ENCODE results near the gene KIAA1958. TPM values are rescaled to one million over a fixed set of nuclear protein-coding genes. Genes with fewer than 3 reads are reported as not detected.

Gene KIAA1958
- total and polyA plus RNA-seq, 4 donors: 0.99 to 7.1 (median 3.3) TPM

DNA sequence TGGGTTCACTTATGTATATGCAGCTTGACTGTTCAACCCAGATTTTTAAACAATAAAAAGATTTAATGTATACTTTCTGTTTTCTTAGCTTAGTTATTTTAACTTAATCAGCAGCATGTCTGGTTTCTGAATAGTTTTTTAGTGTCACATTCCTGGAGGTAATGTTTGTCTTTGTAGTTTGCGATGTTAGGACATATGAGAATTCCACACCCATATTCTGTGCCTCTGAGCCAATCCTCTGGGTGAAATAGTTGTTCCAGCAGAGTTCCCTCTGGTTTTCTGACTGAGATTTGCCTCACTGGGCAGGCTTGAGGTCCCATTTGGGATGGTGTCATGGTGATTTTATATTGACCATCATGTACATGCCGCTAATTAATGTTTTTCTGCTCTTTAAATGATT lies 182.7 kb downstream of the KIAA1958 start:
- Histone ChIP-seq H3K4me1 (ENCODE audit: control insufficient read depth in 4 of 4, insufficient read depth in 4 of 4, low read length in 3 of 4) (no peaks in the 10 kb centered on the region), H3K27ac (ENCODE audit: low read depth in 1 of 2, low read length in 2 of 2) (no peak overlapping the region), H3K9me3 (ENCODE audit: control insufficient read depth in 4 of 4, low read length in 3 of 4) (no peaks in the 10 kb centered on the region), H3K36me3 (ENCODE audit: control insufficient read depth in 4 of 4, insufficient read depth in 3 of 4, low read depth in 1 of 4, low read length in 3 of 4) (no peaks in the 10 kb centered on the region), H3K4me3 (ENCODE audit: low read depth in 1 of 3, low read length in 3 of 3) (no peak overlapping the region), H3K27me3 (ENCODE audit: control insufficient read depth in 4 of 4, insufficient read depth in 4 of 4, low read length in 3 of 4) (no peaks in the 10 kb centered on the region), H3K9ac (ENCODE audit: low read depth in 1 of 2, low read length in 2 of 2) (no peak overlapping the region)
- no peak for DNase-seq (ENCODE audit: low spot score)
- no peak for TF ChIP-seq TAF1 (conservative IDR thresholded peaks at IDR 0.05)
- TF ChIP-seq HNF4A (conservative IDR thresholded peaks at IDR 0.05): no peak
- TF ChIP-seq, protein P1, sequence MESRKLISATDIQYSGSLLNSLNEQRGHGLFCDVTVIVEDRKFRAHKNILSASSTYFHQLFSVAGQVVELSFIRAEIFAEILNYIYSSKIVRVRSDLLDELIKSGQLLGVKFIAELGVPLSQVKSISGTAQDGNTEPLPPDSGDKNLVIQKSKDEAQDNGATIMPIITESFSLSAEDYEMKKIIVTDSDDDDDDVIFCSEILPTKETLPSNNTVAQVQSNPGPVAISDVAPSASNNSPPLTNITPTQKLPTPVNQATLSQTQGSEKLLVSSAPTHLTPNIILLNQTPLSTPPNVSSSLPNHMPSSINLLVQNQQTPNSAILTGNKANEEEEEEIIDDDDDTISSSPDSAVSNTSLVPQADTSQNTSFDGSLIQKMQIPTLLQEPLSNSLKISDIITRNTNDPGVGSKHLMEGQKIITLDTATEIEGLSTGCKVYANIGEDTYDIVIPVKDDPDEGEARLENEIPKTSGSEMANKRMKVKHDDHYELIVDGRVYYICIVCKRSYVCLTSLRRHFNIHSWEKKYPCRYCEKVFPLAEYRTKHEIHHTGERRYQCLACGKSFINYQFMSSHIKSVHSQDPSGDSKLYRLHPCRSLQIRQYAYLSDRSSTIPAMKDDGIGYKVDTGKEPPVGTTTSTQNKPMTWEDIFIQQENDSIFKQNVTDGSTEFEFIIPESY (IDR thresholded peaks at IDR 0.05): no peak
- TF ChIP-seq, protein P2, sequence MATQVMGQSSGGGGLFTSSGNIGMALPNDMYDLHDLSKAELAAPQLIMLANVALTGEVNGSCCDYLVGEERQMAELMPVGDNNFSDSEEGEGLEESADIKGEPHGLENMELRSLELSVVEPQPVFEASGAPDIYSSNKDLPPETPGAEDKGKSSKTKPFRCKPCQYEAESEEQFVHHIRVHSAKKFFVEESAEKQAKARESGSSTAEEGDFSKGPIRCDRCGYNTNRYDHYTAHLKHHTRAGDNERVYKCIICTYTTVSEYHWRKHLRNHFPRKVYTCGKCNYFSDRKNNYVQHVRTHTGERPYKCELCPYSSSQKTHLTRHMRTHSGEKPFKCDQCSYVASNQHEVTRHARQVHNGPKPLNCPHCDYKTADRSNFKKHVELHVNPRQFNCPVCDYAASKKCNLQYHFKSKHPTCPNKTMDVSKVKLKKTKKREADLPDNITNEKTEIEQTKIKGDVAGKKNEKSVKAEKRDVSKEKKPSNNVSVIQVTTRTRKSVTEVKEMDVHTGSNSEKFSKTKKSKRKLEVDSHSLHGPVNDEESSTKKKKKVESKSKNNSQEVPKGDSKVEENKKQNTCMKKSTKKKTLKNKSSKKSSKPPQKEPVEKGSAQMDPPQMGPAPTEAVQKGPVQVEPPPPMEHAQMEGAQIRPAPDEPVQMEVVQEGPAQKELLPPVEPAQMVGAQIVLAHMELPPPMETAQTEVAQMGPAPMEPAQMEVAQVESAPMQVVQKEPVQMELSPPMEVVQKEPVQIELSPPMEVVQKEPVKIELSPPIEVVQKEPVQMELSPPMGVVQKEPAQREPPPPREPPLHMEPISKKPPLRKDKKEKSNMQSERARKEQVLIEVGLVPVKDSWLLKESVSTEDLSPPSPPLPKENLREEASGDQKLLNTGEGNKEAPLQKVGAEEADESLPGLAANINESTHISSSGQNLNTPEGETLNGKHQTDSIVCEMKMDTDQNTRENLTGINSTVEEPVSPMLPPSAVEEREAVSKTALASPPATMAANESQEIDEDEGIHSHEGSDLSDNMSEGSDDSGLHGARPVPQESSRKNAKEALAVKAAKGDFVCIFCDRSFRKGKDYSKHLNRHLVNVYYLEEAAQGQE (IDR thresholded peaks at IDR 0.05): no peak
- TF ChIP-seq RAD21 (IDR thresholded peaks at IDR 0.05): no peak
- no peak for TF ChIP-seq EGR1 (IDR thresholded peaks at IDR 0.05; ENCODE audit: low read depth in 2 of 2)
- no peak for TF ChIP-seq HNF4G (IDR thresholded peaks at IDR 0.05)
- no peak for TF ChIP-seq YY1 (IDR thresholded peaks at IDR 0.05)
- TF ChIP-seq FOXA1 (IDR thresholded peaks at IDR 0.05): no peak
- TF ChIP-seq GABPA (IDR thresholded peaks at IDR 0.05 in 1 of 2, conservative IDR thresholded peaks at IDR 0.05 in 1 of 2): no peak
- TF ChIP-seq RXRA (IDR thresholded peaks at IDR 0.05): no peak
- TF ChIP-seq JUND (IDR thresholded peaks at IDR 0.05): no peak
- TF ChIP-seq, protein P3, sequence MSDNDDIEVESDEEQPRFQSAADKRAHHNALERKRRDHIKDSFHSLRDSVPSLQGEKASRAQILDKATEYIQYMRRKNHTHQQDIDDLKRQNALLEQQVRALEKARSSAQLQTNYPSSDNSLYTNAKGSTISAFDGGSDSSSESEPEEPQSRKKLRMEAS (IDR thresholded peaks at IDR 0.05): no peak
- TF ChIP-seq, protein P4, sequence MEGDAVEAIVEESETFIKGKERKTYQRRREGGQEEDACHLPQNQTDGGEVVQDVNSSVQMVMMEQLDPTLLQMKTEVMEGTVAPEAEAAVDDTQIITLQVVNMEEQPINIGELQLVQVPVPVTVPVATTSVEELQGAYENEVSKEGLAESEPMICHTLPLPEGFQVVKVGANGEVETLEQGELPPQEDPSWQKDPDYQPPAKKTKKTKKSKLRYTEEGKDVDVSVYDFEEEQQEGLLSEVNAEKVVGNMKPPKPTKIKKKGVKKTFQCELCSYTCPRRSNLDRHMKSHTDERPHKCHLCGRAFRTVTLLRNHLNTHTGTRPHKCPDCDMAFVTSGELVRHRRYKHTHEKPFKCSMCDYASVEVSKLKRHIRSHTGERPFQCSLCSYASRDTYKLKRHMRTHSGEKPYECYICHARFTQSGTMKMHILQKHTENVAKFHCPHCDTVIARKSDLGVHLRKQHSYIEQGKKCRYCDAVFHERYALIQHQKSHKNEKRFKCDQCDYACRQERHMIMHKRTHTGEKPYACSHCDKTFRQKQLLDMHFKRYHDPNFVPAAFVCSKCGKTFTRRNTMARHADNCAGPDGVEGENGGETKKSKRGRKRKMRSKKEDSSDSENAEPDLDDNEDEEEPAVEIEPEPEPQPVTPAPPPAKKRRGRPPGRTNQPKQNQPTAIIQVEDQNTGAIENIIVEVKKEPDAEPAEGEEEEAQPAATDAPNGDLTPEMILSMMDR (IDR thresholded peaks at IDR 0.05; ENCODE audit: low read depth, low read length, missing input control): no peak
- no peak for TF ChIP-seq FOXA2 (IDR thresholded peaks at IDR 0.05)
- WGBS: 95% methylated on average over 2 of the region's 2 CpGs

DNA sequence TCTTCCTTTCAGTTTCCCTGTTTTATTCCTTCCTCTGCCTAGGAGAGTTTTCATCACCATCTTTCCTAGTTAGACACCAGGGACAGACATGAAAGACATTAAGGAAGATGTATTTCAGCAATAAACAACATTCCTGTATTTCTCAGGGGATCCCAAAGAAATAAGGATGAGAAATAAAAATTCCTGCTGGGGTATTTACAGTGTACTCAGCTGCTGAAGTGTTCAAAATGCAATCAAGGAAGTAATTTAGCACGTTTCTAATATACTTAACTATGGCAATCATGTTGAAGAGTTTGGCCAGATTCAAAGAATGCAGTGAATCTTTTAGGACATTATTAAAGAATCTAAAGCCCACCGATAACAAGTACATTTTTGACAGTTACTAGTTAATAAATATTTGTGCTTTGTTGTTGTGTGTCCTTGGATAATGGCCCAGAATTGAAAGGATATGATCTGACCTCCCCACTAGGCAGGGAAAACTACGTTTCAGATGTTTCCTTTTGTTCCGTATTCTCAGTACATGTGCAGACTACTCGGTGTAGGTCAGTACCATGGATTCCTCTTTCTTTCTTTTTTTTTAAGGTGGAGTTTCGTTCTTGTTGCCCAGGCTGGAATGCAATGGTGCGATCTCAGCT lies 184.5 kb downstream of the KIAA1958 start:
- H3K9ac ChIP-seq (ENCODE audit: low read depth in 1 of 2, low read length in 2 of 2): no peak overlapping the region
- TF ChIP-seq, protein P5, sequence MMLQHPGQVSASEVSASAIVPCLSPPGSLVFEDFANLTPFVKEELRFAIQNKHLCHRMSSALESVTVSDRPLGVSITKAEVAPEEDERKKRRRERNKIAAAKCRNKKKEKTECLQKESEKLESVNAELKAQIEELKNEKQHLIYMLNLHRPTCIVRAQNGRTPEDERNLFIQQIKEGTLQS (IDR thresholded peaks at IDR 0.05): no peak
- no peak for TF ChIP-seq FOXA1 (IDR thresholded peaks at IDR 0.05)
- TF ChIP-seq, protein P3 (IDR thresholded peaks at IDR 0.05): no peak
- TF ChIP-seq SP1 (IDR thresholded peaks at IDR 0.05): no peak
- TF ChIP-seq JUND (IDR thresholded peaks at IDR 0.05): no peak
- no peak for TF ChIP-seq RAD21 (IDR thresholded peaks at IDR 0.05)
- TF ChIP-seq, protein P2 (IDR thresholded peaks at IDR 0.05): no peak
- no peak for TF ChIP-seq HNF4A (conservative IDR thresholded peaks at IDR 0.05)
- no peak for TF ChIP-seq EGR1 (IDR thresholded peaks at IDR 0.05; ENCODE audit: low read depth in 2 of 2)
- TF ChIP-seq GABPA (IDR thresholded peaks at IDR 0.05 in 1 of 2, conservative IDR thresholded peaks at IDR 0.05 in 1 of 2): no peak
- H3K27me3 ChIP-seq (ENCODE audit: control insufficient read depth in 4 of 4, insufficient read depth in 4 of 4, low read length in 3 of 4): no peaks in the 10 kb centered on the region
- H3K4me1 ChIP-seq (ENCODE audit: control insufficient read depth in 4 of 4, insufficient read depth in 4 of 4, low read length in 3 of 4): no peaks in the 10 kb centered on the region
- H3K4me3 ChIP-seq (ENCODE audit: low read depth in 1 of 3, low read length in 3 of 3): no peak overlapping the region
- DNase-seq (ENCODE audit: low spot score): no peak
- H3K27ac ChIP-seq (ENCODE audit: low read depth in 1 of 2, low read length in 2 of 2): no peak overlapping the region
- H3K9me3 ChIP-seq (ENCODE audit: control insufficient read depth in 4 of 4, low read length in 3 of 4): no peaks in the 10 kb centered on the region
- 80% methylated on average over 7 of the region's 7 CpGs for WGBS
- no peaks in the 10 kb centered on the region for H3K36me3 ChIP-seq (ENCODE audit: control insufficient read depth in 4 of 4, insufficient read depth in 3 of 4, low read depth in 1 of 4, low read length in 3 of 4)

Measured in liver (tissue), 9 donors.